A549 (cell line): ENCODE measurements around the gene MRPL20. TPM values are rescaled to one million over a fixed set of nuclear protein-coding genes. Genes with fewer than 3 reads are reported as not detected.
A peak's percentile ranks its signal among the peaks of the same experiment; 100 is the strongest.

Experiments used
- ATAC-seq, 2 experiments: fragments of 200-7000 bp in 1 of 2; fragments of >200 bp in 1 of 2; cut with Nextera tagmentation in 1 of 2; cut with Tn5 transposase in 1 of 2; 3 replicates each; pipeline versions ENCODE4 v1.8.0 to v1.9.1; 2018 to 2020; ENCODE audit warnings: mild to moderate bottlenecking in 1 of 2, moderate library complexity in 1 of 2
- CTCF ChIA-PET: fragments of 300-600 bp; sonication (Branson Sonifier 250); formaldehyde crosslinking; extraction: SDS; loops from one replicate; lab custom pipeline; 2021; ENCODE audit warnings: antibody characterized with exemption, inconsistent platforms; lab: Yijun Ruan, JAX
- POLR2A ChIA-PET: fragments of 350-600 bp; formaldehyde crosslinking; extraction: SDS; loops from one replicate; lab custom pipeline; 2021; ENCODE audit warnings: antibody characterized with exemption, inconsistent platforms; lab: Yijun Ruan, JAX
- DNase-seq, 2 experiments: peaks; one replicate each; pipeline versions ENCODE4 v3.0.0 to v3.0.0-alpha.2; 2011 to 2016; ENCODE audit warnings: low read depth in 1 of 2, low spot score in 1 of 2
- FAIRE-seq: peaks from 2 replicates; lab custom pipeline; 2011; peaks lifted over from hg19 to GRCh38; lab: Jason Lieb, UNC
- H3K27ac ChIP-seq, 2 experiments: fragments of >200 bp; sonication (Bioruptor Twin); formaldehyde crosslinking; 3 replicates each; pipeline ENCODE4 v1.5.1; 2016 to 2017
- H3K4me1 ChIP-seq: fragments of >200 bp; sonication (Bioruptor Twin); formaldehyde crosslinking; 3 replicates; pipeline ENCODE4 v1.6.1; 2016
- H3K4me2 ChIP-seq: fragments of >200 bp; sonication (Bioruptor Twin); formaldehyde crosslinking; 3 replicates; pipeline ENCODE4 v1.6.1; 2016
- H3K4me3 ChIP-seq: fragments of >200 bp; sonication (Bioruptor Twin); formaldehyde crosslinking; 3 replicates; pipeline ENCODE4 v1.5.1; 2016
- H3K9me3 ChIP-seq: fragments of >200 bp; sonication (Bioruptor Twin); formaldehyde crosslinking; 3 replicates; pipeline ENCODE4 v1.6.1; 2016
- BHLHE40 ChIP-seq: IDR thresholded peaks from 2 replicates; pipeline ENCODE4 v1.6.1; 2012; ENCODE audit warnings: low read depth, low read length, inconsistent platforms
- CBX2 ChIP-seq: fragments of 200-600 bp; sonication (generic); IDR thresholded peaks from 2 replicates; pipeline ENCODE4 v1.6.1; 2016; ENCODE audit warnings: low read depth, mild to moderate bottlenecking, borderline replicate concordance
- CBX8 ChIP-seq: fragments of 200-600 bp; sonication (generic); IDR thresholded peaks from 2 replicates; pipeline ENCODE4 v1.6.1; 2016
- CHD2 ChIP-seq: fragments of 150-350 bp; IDR thresholded peaks from 2 replicates; pipeline ENCODE4 v1.6.1; 2014; ENCODE audit warnings: low read length; ENCODE audit not compliant: partially characterized antibody
- CHD4 ChIP-seq: fragments of 200-600 bp; sonication (generic); IDR thresholded peaks from 2 replicates; pipeline ENCODE4 v1.6.1; 2016; ENCODE audit warnings: antibody characterized with exemption, mild to moderate bottlenecking, borderline replicate concordance
- EHF ChIP-seq: fragments of 250-450 bp; sonication (Bioruptor Pico); IDR thresholded peaks from 2 replicates; pipeline ENCODE4 v1.5.0; 2020; ENCODE audit warnings: mild to moderate bottlenecking
- EHMT2 ChIP-seq: fragments of 200-600 bp; sonication (generic); IDR thresholded peaks from 2 replicates; pipeline ENCODE4 v1.6.1; 2016; ENCODE audit warnings: antibody characterized with exemption, low read depth, mild to moderate bottlenecking, moderate library complexity
- ESRRA ChIP-seq: fragments of 150-350 bp; IDR thresholded peaks from 2 replicates; pipeline ENCODE4 v1.6.1; 2014; ENCODE audit warnings: mild to moderate bottlenecking, low read length, borderline replicate concordance
- FOSB ChIP-seq: fragments of 250-450 bp; sonication (Bioruptor Pico); IDR thresholded peaks from 2 replicates; pipeline ENCODE4 v1.5.0; 2020; ENCODE audit warnings: mild to moderate bottlenecking, moderate library complexity
- FOXS1 ChIP-seq: fragments of 250-450 bp; sonication (Bioruptor Pico); IDR thresholded peaks from 2 replicates; pipeline ENCODE4 v1.5.0; 2020; ENCODE audit warnings: mild to moderate bottlenecking, moderate library complexity
- MAFK ChIP-seq: fragments of 450-650 bp; IDR thresholded peaks from 2 replicates; pipeline ENCODE4 v1.6.1; 2014; ENCODE audit not compliant: partially characterized antibody
- MAZ ChIP-seq: fragments of 150-350 bp; IDR thresholded peaks from 2 replicates; pipeline ENCODE4 v1.6.1; 2014; ENCODE audit warnings: antibody characterized with exemption, low read depth, low read length, borderline replicate concordance
- NR3C1 ChIP-seq: fragments of >200 bp; sonication (Bioruptor Twin); formaldehyde crosslinking; IDR thresholded peaks from 3 replicates; pipeline ENCODE4 v1.6.1; 2017
- POLR2A ChIP-seq: IDR thresholded peaks from 2 replicates; pipeline ENCODE4 v1.6.1; 2012; ENCODE audit warnings: mild to moderate bottlenecking, low read length
- RFX5 ChIP-seq: fragments of 450-650 bp; IDR thresholded peaks from 2 replicates; pipeline ENCODE4 v1.7.1; 2014; ENCODE audit warnings: antibody characterized with exemption, mild to moderate bottlenecking, moderate library complexity
- SREBF2 ChIP-seq: fragments of 450-650 bp; IDR thresholded peaks from 2 replicates; pipeline ENCODE4 v1.6.1; 2014; ENCODE audit warnings: mild to moderate bottlenecking, moderate library complexity
- TFCP2L1 ChIP-seq: fragments of 250-450 bp; sonication (Bioruptor Pico); IDR thresholded peaks from 2 replicates; pipeline ENCODE4 v1.5.0; 2021; ENCODE audit warnings: mild to moderate bottlenecking
- ZC3H11A ChIP-seq: fragments of 450-650 bp; IDR thresholded peaks from 2 replicates; pipeline ENCODE4 v1.6.1; 2014; ENCODE audit warnings: antibody characterized with exemption, mild to moderate bottlenecking
- ZFP36 ChIP-seq: fragments of 450-650 bp; IDR thresholded peaks from 2 replicates; pipeline ENCODE4 v1.6.1; 2014; ENCODE audit warnings: borderline replicate concordance; ENCODE audit not compliant: partially characterized antibody
- ZNF302 ChIP-seq: fragments of 250-450 bp; sonication (Bioruptor Pico); IDR thresholded peaks from 2 replicates; pipeline ENCODE4 v1.9.0; 2021; ENCODE audit warnings: inconsistent platforms, mild to moderate bottlenecking, moderate library complexity
- ZSCAN20 ChIP-seq: fragments of 250-450 bp; sonication (Bioruptor Pico); IDR thresholded peaks from 2 replicates; pipeline ENCODE4 v1.8.0; 2022; ENCODE audit warnings: mild to moderate bottlenecking, moderate library complexity
- WGBS: methylation state at CpG from one replicate; pipeline ENCODE4 v1.1.6; 2017; ENCODE audit errors: missing lambda C conversion rate; 5-methylcytosine and 5-hydroxymethylcytosine counted together
- polyA plus RNA-seq, 4 experiments: library from polyadenylated mRNA; depleted of rRNA in 3 of 4; stranded (reverse); fragments of >200 nt; fragmentation: RNase III in 1 of 4; extraction: RNeasy Plus Mini Kit Qiagen cat#74134 plus additional on column Dnase treatment in 1 of 4; gene quantifications; 2 replicates in 3 of 4; 3 replicates in 1 of 4; pipeline ENCODE4 v1.2.3, GENCODE V29; 2011 to 2017
- TF ChIP-seq, protein P1 (sequence below): fragments of 200-600 bp; sonication (generic); IDR thresholded peaks from 2 replicates; pipeline ENCODE4 v1.6.1; 2016; ENCODE audit warnings: antibody characterized with exemption, mild to moderate bottlenecking, moderate library complexity
- TF ChIP-seq, protein P2 (sequence below): fragments of >200 bp; sonication (Bioruptor Twin); formaldehyde crosslinking; IDR thresholded peaks from 3 replicates; pipeline ENCODE4 v1.6.1; 2016
- TF ChIP-seq, protein P3 (sequence below): fragments of 250-450 bp; sonication (Bioruptor Pico); IDR thresholded peaks from 2 replicates; pipeline ENCODE4 v1.5.0; 2020; ENCODE audit warnings: low read depth, mild to moderate bottlenecking, moderate library complexity

Gene MRPL20
- polyA plus RNA-seq, 2 of the 4 experiments (the other 2 are of a cell fraction): 158 to 163 TPM

GRCh38 chr1:1361233-1361981 is 45.7 kb downstream of the MRPL20 start (continued):
- TF ChIP-seq, protein P1, sequence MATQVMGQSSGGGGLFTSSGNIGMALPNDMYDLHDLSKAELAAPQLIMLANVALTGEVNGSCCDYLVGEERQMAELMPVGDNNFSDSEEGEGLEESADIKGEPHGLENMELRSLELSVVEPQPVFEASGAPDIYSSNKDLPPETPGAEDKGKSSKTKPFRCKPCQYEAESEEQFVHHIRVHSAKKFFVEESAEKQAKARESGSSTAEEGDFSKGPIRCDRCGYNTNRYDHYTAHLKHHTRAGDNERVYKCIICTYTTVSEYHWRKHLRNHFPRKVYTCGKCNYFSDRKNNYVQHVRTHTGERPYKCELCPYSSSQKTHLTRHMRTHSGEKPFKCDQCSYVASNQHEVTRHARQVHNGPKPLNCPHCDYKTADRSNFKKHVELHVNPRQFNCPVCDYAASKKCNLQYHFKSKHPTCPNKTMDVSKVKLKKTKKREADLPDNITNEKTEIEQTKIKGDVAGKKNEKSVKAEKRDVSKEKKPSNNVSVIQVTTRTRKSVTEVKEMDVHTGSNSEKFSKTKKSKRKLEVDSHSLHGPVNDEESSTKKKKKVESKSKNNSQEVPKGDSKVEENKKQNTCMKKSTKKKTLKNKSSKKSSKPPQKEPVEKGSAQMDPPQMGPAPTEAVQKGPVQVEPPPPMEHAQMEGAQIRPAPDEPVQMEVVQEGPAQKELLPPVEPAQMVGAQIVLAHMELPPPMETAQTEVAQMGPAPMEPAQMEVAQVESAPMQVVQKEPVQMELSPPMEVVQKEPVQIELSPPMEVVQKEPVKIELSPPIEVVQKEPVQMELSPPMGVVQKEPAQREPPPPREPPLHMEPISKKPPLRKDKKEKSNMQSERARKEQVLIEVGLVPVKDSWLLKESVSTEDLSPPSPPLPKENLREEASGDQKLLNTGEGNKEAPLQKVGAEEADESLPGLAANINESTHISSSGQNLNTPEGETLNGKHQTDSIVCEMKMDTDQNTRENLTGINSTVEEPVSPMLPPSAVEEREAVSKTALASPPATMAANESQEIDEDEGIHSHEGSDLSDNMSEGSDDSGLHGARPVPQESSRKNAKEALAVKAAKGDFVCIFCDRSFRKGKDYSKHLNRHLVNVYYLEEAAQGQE: no peak
- TF ChIP-seq FOXS1 (CRISPR knock-in tag): no peak
- no peak for TF ChIP-seq CBX8
- TF ChIP-seq ZC3H11A: no peak
- TF ChIP-seq, all 56 proteins: peak for 0

- peak overlapping the region in 1 of 2 experiments; percentile 81; a peak in 3 of 6 replicates for H3K27ac ChIP-seq
- ATAC-seq (peak; percentile 48 to 66; a peak in 5 of 6 replicates), DNase-seq (peak in 1 of 2 experiments; percentile 41)
- H3K9me3 ChIP-seq: no peaks in the 10 kb centered on the region
- H3K4me1 ChIP-seq: peaks cover 19% of the 10 kb centered on the region; the same call in 2 of the 3 replicates
- peak overlapping the region; percentile 25; the same call in 1 of the 3 replicates for H3K4me2 ChIP-seq
- CTCF ChIA-PET: interaction anchor here (2.4 kb wide), 1 partner anchor 11 kb away, joined by 17 read pairs; no protein-coding TSS in a partner anchor
- H3K4me3 ChIP-seq: no peak overlapping the region
- TF ChIP-seq, protein P2, sequence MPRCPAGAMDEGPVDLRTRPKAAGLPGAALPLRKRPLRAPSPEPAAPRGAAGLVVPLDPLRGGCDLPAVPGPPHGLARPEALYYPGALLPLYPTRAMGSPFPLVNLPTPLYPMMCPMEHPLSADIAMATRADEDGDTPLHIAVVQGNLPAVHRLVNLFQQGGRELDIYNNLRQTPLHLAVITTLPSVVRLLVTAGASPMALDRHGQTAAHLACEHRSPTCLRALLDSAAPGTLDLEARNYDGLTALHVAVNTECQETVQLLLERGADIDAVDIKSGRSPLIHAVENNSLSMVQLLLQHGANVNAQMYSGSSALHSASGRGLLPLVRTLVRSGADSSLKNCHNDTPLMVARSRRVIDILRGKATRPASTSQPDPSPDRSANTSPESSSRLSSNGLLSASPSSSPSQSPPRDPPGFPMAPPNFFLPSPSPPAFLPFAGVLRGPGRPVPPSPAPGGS: no peak
- TF ChIP-seq EHF (CRISPR knock-in tag) (no peak), EHMT2 (no peak), MAZ (no peak), ZFP36 (no peak), RFX5 (no peak), CBX2 (no peak), BHLHE40 (no peak), ZSCAN20 (no peak), CHD4 (no peak), TFCP2L1 (CRISPR knock-in tag) (no peak), NR3C1 (no peak), ESRRA (no peak), FOSB (no peak), MAFK (no peak), CHD2 (no peak), POLR2A (no peak), SREBF2 (no peak), ZNF302 (no peak)
- TF ChIP-seq, protein P3, sequence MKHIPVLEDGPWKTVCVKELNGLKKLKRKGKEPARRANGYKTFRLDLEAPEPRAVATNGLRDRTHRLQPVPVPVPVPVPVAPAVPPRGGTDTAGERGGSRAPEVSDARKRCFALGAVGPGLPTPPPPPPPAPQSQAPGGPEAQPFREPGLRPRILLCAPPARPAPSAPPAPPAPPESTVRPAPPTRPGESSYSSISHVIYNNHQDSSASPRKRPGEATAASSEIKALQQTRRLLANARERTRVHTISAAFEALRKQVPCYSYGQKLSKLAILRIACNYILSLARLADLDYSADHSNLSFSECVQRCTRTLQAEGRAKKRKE (CRISPR knock-in tag): no peak
- TF ChIP-seq, all 56 proteins: peak for 0
- POLR2A ChIA-PET: no interaction called here
- 67% methylated on average over 17 of the region's 20 CpGs for WGBS
- FAIRE-seq: no peak
Observed at GRCh38 chr1:1360506-1361169, 46.5 kb downstream of the MRPL20 start.
